Lung microvascular endothelial cell (primary cell): Measurements from ENCODE around the gene KCNC4. TPM values are rescaled to one million over a fixed set of nuclear protein-coding genes. Genes with fewer than 3 reads are reported as not detected.

Experiments
- DNase-seq, 2 donors: peaks; one replicate each; pipeline versions ENCODE4 v3.0.0 to v3.0.0-alpha.2; 2010; ENCODE audit warnings: low read depth in 2 of 2
- total RNA-seq: library from RNA; depleted of rRNA; stranded (reverse); fragments of >200 nt; gene quantifications from 2 replicates; pipeline ENCODE4 v1.2.1, GENCODE V29; 2014

Gene KCNC4
- total RNA-seq, result 0.44 and 0.99 TPM in 2 replicates

DNA sequence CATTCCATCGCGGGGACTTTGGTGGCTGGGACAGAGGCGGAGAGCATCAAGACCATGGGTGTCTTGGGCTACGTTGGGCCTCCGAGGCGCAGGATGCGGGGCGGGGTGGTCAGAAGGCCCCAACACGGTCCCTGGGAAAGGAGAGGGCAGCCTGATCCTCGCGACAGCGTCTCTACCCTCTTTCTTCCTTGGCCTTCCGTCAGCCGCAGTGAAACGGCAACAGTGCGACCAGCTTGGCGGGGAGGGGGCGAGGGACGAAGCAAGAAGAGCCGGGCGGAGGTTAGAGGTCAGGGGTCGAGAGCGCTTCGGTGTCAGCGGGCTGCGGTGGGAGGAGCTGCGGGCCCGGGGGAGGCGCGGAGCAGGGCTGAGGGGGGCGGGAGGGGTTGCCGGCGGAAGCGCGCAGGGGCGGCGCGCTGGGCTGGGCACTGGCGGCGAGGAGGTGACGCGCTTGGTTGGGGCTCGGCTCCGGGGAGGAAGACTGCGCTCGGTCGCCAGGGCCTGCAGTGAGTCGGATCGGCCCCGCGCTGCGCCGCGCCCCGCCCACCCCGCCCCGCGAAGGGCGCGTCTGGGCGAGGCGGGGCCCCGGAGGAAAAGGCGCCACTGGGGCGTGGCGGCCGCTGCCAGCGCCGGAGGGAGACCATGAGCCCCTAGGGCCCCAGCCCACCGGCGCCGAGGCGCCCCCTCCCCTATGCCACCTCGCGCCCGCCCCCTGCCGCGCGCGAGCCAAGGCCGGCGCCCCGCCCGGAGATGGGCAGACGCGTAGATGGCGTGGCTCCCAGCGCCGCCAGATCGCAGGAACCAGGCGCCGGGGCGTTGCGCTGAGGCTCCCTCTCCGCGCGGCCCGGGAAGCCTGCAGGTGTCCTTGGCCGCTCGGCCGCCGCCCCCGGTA is at the start of gene KCNC4:
KCNC4 (plus strand) TSS at position 600 of the 889 bp plus-strand sequence. CDS start 1,186 bp downstream, outside the sequence.
- peak; percentile 79 to 81 for DNase-seq

DNA sequence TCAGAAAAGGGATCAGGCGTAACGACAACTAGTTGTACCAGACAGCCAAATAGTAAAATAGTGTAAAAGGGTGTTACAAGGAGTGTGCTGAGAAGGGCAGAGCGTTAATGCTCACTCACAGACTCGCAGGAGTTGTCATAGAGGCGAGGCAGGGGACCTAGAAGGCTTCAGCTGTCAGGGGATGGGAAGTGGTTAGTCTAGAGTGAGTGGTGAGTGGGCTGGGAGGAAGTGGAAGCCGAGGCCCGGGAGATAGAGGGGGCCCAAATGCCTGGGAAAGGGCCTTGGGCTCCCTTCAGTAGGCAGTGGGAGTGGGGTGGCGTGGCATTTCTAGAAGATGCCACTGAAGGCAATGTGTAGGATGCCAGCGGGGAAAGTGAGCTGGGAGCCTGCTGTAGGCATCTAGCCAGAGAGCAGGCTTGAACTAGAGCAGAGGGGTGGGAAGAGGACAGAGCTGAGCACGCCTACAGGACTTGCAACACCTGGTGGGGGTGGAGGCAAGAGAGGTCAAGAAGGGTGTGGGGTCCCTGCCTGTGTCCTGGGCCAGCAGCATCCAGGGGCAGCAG is 49.5 kb upstream of the KCNC4 start:
- no peak for DNase-seq

DNA sequence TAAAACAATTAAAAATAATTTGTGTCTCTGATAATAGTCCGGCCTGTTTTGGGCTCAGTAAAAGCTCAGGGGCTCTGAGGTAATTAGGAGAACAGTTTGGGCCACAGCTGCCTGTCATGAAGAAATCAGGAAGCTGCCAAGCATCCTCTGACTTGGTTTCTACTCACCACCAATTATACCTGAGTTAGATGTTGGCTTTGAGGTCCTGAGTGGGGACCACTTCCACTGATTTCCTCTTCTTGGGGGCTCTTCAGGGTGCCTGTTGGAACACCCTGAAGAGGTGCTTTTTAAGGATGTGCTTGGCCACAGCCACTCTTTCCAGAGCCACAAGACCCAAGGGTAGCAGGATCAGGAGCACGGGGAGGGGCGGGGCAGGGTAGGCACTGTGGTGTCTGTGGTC is 48.9 kb upstream of the KCNC4 start:
- DNase-seq, result no peak

DNA sequence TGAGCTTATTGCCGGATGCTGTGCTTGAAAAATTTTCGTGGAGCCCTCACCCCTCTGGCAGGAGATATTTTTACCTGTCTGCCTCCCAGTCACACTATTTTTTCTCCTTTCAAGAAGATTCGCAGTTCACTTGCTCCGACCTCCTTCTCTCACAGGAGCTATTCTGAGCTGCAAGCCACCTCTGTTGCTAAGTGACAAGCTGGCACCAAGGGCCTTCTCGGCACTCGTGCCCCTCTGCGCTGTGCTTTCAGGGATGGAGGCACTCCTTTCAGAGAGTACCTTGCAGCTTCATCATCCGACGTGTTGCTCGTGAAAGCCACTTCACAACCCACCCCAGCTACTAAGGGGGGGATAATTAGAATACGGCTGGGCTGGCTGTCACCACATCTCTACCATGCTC is 48.3 kb upstream of the KCNC4 start:
- DNase-seq, result no peak

DNA sequence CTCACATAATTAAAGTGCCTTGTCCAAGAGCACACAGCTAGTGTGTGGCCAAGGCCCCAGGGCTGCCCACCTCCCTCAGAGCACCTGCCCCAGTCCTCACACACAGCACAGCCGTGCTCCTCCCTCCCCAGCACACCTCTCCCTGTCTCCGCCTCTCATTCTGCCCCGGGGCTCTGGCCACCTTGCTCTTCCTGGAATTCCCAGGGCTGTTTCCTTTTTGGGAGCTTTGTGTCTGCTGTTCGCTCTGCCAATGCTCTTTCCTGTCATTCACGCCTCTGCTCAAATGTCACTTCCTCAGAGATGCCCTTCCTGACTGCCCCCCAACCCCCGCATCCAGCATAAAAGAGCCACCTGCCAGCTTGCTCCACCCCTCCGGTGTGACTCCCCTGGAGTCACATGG is 46.5 kb upstream of the KCNC4 start:
- DNase-seq, result peak in 1 of 2 donors; percentile 87

DNA sequence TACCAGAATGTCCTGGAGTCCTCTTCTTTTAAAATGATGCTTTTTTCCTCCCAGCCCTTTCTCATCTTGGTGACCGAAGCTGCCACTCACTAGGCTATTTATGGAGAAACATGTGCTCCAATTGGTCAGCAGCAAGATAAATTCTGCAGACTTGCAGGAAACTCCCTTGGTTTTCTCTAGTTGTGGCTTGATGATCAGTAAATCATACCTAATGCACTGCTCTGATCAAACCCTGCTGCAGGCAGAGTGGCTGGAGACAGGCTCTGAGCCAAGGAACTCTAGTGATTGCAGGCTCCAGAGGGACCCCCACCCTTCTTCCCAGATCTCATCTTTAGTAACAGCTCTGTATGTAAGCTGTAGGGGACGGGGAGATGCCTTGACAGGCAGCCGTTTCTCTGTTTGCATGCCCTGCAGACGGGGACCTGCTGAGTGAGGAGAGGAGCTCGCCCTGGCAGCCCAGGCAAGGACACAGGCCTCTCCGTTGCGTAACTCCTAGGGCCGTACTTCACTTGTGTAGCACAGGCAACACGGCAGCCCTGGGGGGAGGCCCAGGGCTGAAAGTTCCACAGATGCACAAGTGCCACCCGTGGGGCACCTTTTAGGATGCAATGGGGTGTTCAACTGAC is 45.3 kb upstream of the KCNC4 start:
- no peak for DNase-seq

DNA sequence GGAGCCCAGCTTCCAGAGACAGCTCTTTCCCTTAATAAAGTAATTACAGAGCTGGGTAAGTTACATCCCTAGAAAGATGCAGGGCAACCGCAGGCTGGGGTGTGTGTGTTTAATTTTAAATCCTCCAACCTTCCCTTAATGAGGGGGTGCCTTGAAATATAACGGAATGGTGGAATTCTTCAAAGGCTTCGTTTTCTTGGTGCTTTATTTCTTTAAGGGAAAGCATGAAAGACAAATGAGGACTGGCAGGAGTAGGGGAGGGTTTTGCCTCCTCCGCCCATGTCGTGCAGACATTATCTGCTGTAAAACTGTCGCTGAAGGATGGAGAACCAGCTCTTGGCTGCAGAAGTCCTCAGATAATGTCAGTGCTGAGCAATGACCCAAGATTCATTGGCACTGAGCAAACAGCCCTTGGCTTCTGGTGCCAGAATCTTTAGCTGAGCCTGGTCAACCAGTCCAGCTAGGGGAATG is 44.3 kb upstream of the KCNC4 start:
- no peak for DNase-seq

DNA sequence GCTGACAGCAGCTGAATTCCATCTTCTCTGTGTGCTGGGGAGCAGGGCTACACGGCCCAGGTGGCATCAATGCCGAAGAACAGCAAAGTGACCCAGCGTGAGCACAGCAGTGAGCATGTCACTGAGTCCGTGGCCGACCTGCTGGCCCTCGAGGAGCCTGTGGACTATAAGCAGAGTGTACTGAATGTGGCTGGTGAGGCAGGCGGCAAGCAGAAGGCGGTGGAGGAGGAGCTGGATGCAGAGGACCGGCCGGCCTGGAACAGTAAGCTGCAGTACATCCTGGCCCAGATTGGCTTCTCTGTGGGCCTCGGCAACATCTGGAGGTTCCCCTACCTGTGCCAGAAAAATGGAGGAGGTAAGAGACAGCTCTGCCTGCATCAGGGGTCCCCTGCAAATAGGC is 43.3 kb upstream of the KCNC4 start:
- no peak for DNase-seq

DNA sequence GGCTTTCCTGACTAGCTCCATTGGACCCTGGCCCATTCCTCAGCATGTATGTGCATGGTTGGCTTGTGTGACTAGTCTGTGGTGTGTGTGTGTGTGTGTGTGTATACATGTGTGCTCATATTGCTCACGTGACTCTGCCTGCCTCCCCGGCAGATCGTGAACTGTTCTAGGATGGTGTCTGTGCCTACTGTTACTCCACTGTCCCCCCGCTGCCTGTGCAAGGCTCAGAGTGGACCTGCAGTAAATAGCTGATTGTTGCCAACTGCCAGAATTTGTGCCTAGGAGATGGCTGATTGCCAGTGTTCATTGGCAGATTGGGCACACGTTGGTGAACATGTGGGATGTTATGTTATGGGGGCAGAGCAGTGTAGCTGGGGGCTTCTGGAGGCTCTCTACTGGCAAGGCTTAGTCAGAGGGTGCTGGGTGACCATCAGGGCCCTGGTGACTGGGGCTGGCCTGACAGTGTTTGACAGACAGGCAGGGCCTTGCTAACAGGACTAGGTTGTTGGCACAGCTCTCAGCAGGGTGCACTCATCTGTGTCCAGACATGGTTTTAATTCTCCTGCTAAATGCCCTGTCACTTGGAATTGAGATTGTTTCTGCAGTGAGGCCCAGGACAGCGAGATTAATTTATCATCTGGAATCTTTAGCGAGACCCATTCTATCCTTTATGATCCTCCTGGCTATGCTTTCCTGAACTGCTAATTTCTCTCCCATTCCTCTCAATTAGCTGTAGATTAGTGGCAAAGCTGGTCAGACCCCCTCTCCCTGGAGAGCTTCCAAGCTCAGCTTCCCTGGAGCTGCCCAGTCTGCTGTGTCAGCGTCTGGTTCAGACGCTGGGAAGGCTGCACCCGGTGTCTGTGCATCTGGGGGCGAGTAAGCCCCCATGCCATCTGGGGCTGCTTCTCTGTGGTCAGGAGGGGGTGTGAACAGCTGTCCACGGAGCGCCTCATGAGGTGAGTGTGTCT is 39.1 kb upstream of the KCNC4 start:
- no peak for DNase-seq

DNA sequence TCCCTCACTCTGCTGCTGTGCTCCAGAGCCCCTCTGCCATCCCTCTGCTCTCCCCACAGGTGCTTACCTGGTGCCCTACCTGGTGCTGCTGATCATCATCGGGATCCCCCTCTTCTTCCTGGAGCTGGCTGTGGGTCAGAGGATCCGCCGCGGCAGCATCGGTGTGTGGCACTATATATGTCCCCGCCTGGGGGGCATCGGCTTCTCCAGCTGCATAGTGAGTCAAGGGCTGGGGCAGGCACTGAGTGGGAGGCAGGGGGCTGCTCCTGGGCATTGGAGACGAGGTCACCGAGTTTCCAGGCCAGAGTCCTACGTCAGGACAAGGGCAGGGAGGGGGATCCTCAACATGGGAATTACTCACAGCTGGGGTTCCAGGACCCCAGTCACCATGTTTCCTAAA is 38.1 kb upstream of the KCNC4 start:
- DNase-seq, result no peak

DNA sequence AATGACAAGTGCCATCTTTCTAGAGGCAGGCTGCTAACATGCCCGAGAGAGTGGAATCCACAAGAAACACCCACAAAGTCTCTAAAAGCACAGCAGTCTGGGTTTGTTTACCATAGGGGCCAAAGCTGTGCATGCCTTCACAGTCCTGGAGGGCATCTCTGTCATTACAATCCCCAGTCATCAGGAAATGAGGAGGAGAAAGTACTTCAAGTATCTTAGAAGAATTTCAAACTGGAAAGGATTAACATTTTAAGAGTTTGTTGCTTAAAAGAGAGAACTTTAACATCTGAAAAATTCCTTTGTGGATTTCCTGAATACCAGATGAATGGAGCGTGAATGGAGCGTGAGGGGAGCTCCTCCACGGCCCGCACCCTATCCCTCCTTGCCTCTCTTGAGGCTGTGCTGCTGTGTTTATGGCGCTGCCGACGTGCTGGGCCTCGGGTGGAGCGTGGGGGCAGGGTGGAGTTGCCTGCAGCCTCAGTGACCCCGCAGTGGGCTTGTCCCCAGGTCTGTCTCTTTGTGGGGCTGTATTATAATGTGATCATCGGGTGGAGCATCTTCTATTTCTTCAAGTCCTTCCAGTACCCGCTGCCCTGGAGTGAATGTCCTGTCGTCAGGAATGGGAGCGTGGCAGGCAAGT is 36.5 kb upstream of the KCNC4 start:
- DNase-seq, result no peak

DNA sequence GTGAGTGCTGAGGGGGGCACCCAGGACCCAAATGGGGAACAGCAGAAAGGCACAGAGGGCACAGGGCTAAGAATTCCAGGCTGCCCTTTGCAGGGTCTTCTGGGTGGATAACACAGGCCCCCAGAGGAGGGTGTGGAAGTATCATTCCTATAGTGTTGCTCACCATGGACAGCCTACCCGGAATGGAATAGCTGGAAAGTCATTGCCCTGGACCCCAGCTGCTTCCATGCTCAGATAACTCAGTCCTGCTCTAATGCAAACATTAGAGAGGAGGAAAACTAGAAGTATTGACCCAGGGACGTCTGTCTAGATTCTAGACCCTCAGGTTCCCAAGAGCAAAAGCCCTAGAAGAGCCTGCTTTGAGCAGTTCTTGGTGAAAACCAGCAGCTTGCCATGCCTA is 35.2 kb upstream of the KCNC4 start:
- DNase-seq, result no peak

DNA sequence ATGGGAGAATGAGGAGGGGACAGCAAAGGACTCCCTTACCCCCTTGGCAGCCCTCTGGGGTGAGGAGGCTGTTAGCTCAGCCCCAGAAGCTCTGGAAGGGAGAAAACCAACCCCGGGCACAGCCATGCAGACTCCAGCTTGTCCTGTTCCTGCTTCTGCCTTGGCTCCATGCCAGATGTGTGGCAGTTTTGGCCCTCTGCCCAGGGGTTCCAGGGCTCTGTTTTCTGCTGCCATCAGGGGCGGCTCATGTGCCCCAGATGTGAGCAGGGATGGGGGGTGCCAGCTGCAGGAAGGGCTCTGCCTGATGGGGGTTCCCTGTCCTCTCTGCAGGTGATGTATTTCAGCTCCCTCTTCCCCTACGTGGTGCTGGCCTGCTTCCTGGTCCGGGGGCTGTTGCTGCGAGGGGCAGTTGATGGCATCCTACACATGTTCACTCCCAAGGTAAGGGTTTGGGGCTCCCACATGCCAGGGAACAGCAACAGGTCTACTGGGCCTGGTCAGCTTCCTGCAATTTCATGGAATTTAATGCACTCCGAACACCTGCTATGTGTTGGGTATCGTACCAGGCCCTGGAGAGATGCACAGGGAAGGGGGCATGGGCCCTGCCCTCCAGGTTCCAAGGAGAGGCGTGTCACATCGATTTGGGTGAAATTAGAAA is 33.7 kb upstream of the KCNC4 start:
- DNase-seq, result peak in 1 of 2 donors; percentile 28

DNA sequence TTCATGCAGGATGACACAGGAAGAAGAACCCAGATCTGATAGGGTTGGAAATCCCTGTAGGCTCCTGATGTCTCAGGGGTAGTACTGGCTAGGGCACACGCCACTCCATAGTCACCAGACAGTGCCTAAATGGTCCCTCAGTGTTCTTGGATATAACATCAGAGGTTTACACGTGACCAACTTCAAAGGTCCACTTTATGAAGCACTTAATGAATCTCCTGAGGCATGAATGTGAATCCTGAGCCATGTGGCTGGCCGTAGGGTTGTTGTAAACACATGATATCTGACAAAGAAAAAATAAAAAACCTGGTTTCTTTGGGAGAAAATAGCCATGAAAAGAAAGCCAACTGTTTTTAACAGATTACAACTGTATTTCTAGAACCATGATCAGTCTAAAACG is 32.3 kb upstream of the KCNC4 start:
- DNase-seq, result no peak

DNA sequence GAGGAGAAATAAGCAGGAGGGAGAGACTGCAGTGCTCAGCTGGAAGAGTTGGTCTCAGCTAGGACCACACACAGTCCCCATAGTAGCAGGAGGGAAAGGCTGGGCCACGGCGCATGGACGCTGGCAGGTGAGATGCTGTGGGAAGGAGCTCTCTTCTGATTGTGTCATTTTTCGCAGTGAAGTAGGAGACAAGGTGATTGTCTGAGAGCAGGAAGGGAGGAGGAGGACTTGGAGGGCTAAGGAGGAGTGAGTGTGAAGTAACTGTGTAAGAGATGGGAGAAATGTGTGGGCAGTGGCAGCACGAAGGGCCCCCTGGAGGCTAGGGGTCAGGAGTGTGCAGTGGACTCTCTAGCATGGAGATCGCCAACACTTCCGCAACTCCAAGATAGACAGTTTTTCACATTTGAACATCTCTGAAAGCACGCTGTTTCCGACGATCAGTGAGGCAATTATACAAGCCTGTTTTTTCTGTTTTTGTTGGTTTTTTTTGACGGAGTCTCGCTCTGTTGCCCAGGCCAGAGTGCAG is 26.4 kb upstream of the KCNC4 start:
- DNase-seq, result no peak

DNA sequence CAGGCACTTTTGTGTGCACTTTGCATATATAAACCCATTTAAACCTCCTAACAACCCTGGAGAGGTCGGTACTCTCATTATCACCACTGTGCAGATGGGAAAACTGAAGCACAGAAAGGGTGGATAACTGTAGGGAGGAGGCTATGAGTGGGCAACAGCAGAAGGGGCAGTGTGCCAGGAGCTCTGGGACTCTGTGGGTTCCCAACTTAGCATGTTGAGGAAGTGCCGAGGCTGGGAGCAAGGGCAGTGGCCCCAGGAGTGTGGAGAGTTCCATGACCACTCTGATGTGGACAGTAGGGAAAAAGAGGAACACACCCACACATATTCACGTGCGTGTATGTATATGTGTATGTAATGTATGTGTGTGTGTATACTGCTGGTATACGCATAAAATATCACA is 25.7 kb upstream of the KCNC4 start:
- no peak for DNase-seq

DNA sequence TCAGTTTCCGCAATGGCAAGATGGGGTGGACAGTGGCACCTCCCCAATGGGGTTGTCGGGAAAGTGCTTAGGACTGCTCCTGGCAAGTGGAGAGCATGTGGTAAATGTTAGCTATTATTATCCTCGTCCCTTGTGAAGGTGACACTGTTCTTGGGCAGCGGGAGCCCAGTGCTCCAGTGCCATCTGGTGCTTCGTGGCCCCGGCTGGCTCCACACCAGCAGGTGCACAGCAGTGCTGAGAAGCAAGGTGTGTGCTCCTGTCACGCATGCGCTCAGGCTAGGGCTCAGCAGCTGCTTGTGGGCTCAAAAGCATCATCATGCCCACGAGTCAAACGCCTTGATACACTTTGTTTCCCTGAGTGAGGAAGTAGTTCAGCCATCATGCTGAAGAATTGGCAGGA is 24.9 kb upstream of the KCNC4 start:
- no peak for DNase-seq

DNA sequence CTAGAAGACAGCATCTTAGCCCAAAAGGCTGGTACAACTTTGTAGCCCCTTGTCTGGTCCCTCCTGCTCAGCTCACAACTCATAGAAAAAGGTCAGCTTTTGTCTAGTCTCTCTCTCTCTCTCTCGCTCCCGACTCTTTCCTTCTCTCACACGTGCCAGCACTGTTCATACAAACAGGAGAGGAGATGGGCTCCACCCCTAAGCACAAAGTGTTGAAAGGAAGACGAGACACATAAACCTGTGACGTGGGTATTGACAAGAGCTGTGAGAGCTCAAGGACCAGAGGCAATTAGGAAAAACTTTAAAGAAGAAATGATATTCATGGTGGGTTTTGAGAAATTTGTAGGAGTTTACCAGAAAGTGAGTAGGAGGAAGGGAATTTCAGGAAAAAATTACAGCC is 23.6 kb upstream of the KCNC4 start:
- peak in 1 of 2 donors; percentile 24 for DNase-seq

DNA sequence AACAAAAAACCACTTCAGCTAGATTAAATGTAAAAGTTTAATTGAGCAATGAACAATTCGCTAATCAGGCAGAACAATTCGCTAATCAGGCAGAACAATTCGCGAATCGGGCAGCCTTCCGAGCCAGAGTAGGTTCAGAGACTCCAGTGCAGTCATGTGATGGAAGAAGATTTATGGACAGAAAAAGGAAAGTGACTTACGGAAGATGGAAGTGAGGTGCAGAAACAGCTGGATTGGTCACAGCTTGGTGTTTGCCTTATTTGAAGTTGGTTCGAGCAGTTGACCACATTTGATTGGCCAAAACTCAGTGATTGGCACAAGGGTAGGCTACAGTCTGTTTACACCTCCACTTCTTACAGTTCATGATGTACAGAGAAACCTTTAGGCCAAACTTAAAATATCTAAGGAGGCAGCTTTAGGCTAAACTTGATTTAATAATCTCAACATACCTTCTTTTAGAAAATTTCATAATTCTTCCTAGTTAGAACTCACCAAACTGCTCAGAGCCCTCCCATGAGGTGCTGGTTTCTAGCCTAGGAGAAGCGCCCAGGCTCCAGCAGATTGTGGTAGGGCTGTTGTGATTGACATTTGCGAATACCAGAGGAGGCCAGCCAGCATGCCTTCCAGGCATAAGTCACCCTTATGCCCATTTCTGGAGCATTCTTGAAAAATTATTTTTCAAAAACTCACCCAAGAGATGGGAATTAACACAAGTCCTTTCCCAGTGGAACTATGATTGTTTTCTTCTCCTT is 22.8 kb upstream of the KCNC4 start:
- no peak for DNase-seq
